ENCODE results near the gene YIPF2. TPM values are rescaled to one million over a fixed set of nuclear protein-coding genes. Genes with fewer than 3 reads are reported as not detected.
A peak's percentile ranks its signal among the peaks of the same experiment; 100 is the strongest.

Gene YIPF2
- polyA plus RNA-seq, 2 of the 4 experiments (the other 2 are of a cell fraction) = 13.1 to 17.5 TPM

GRCh38 chr19:10887616-10888367, 40.6 kb downstream of the YIPF2 start:
- no peak overlapping the region for H3K4me2 ChIP-seq
- H3K27ac ChIP-seq = 0 out of 6 replicates have a peak overlapping the region, but pooled peaks of 1 of the 2 experiments have one; percentile 26
- TF ChIP-seq JUNB (IDR thresholded peaks at IDR 0.05) (no peak), TP53 (CRISPR knock-in tag; IDR thresholded peaks at IDR 0.05) (no peak), ZSCAN20 (CRISPR knock-in tag; IDR thresholded peaks at IDR 0.05) (no peak), RFX5 (IDR thresholded peaks at IDR 0.05) (no peak), E2F6 (IDR thresholded peaks at IDR 0.05; ENCODE audit: borderline replicate concordance, low read depth) (no peak), SREBF2 (IDR thresholded peaks at IDR 0.05) (no peak), ZNF302 (CRISPR knock-in tag; IDR thresholded peaks at IDR 0.05) (no peak), POLR2AphosphoS2 (conservative IDR thresholded peaks at IDR 0.05; ENCODE audit: low read length) (no peak), MAFK (IDR thresholded peaks at IDR 0.05; ENCODE audit: partially characterized antibody) (no peak), FOSB (CRISPR knock-in tag; IDR thresholded peaks at IDR 0.05) (no peak), JUN (IDR thresholded peaks at IDR 0.05) (no peak), RARB (CRISPR knock-in tag; IDR thresholded peaks at IDR 0.05) (no peak), RCOR1 (IDR thresholded peaks at IDR 0.05; ENCODE audit: low read depth, low read length) (no peak), KDM5A (IDR thresholded peaks at IDR 0.05) (no peak)
- no peak; a peak in 2 of 6 replicates for ATAC-seq
- H3K4me1 ChIP-seq = no peaks in the 10 kb centered on the region
- no peak for DNase-seq (ENCODE audit: low read depth in 1 of 2, low spot score in 1 of 2)
- FAIRE-seq = no peak
- H3K4me3 ChIP-seq = no peak overlapping the region
- WGBS (ENCODE audit: missing lambda C conversion rate) = 77% methylated on average over 6 of the region's 9 CpGs
- CTCF ChIA-PET = interaction anchor here (0.5 to 3.3 kb wide), 6 partner anchors 10 to 1871 kb away, joined by 3 to 11 read pairs (median 3); partner anchors contain the start of gene CARM1
- POLR2A ChIA-PET = no interaction called here
- no peaks in the 10 kb centered on the region for H3K9me3 ChIP-seq

GRCh38 chr19:10885201-10886169, 43.0 kb downstream of the YIPF2 start:
- DNase-seq (ENCODE audit: low read depth in 1 of 2, low spot score in 1 of 2) = no peak
- ChIA-PET POLR2A (no interaction called here), CTCF (no interaction called here)
- no peak for TF ChIP-seq POLR2A (IDR thresholded peaks at IDR 0.05; ENCODE audit: low read length)
- ATAC-seq = no peak
- no peak overlapping the region for H3K4me3 ChIP-seq
- H3K27ac ChIP-seq = no peak overlapping the region
- 90% methylated on average over 19 of the region's 20 CpGs for WGBS (ENCODE audit: missing lambda C conversion rate)
- H3K4me2 ChIP-seq = no peak overlapping the region
- no peaks in the 10 kb centered on the region for H3K9me3 ChIP-seq
- no peak for FAIRE-seq
- no peaks in the 10 kb centered on the region for H3K4me1 ChIP-seq

GRCh38 chr19:10884274-10884673, 44.2 kb downstream of the YIPF2 start:
- ATAC-seq (no peak), DNase-seq (ENCODE audit: low read depth in 1 of 2, low spot score in 1 of 2) (no peak), FAIRE-seq (no peak)
- Histone ChIP-seq H3K4me3 (no peak overlapping the region), H3K9me3 (no peaks in the 10 kb centered on the region), H3K4me2 (no peak overlapping the region), H3K4me1 (peaks cover 4% of the 10 kb centered on the region; the same call in 2 of the 3 replicates), H3K27ac (no peak overlapping the region)
- 94% methylated on average over 2 of the region's 2 CpGs for WGBS (ENCODE audit: missing lambda C conversion rate)
- ChIA-PET POLR2A (no interaction called here), CTCF (no interaction called here)
- TF ChIP-seq ZC3H11A (IDR thresholded peaks at IDR 0.05) (no peak), HOXA7 (CRISPR knock-in tag; IDR thresholded peaks at IDR 0.05) (no peak), ATOH8 (CRISPR knock-in tag; IDR thresholded peaks at IDR 0.05; ENCODE audit: low read depth) (no peak), HOXB13 (CRISPR knock-in tag; IDR thresholded peaks at IDR 0.05; ENCODE audit: low read depth) (no peak), E2F6 (IDR thresholded peaks at IDR 0.05; ENCODE audit: borderline replicate concordance, low read depth) (no peak), GATA3 (IDR thresholded peaks at IDR 0.05; ENCODE audit: borderline replicate concordance) (no peak), MAX (IDR thresholded peaks at IDR 0.05) (no peak), CEBPB (IDR thresholded peaks at IDR 0.05) (no peak), EHF (CRISPR knock-in tag; IDR thresholded peaks at IDR 0.05) (no peak), KDM5A (IDR thresholded peaks at IDR 0.05) (no peak), FOXS1 (CRISPR knock-in tag; IDR thresholded peaks at IDR 0.05) (no peak), CTCF (IDR thresholded peaks at IDR 0.05) (no peak), USF2 (IDR thresholded peaks at IDR 0.05) (no peak), BHLHE40 (IDR thresholded peaks at IDR 0.05; ENCODE audit: low read depth, low read length) (no peak), CBX2 (IDR thresholded peaks at IDR 0.05; ENCODE audit: borderline replicate concordance, low read depth) (no peak), SMC3 (IDR thresholded peaks at IDR 0.05) (no peak), HEYL (CRISPR knock-in tag; IDR thresholded peaks at IDR 0.05) (no peak)

Data from A549 (cell line).